HFFc6 (cell line): Measurements from ENCODE around the gene ANKIB1. TPM values are rescaled to one million over a fixed set of nuclear protein-coding genes. Genes with fewer than 3 reads are reported as not detected.
A peak's percentile ranks its signal among the peaks of the same experiment; 100 is the strongest.

Experiments used
- DNase-seq: peaks from one replicate; pipeline ENCODE4 v3.0.0-alpha.2; 2018
- H3K27ac Mint-ChIP-seq: 2 replicates; pipeline ENCODE4 v1.8.0; 2020; ENCODE audit warnings: mild to moderate bottlenecking, mixed read lengths
- H3K27me3 Mint-ChIP-seq: 2 replicates; pipeline ENCODE4 v1.8.0; 2021; ENCODE audit warnings: mild to moderate bottlenecking, moderate library complexity, mixed read lengths; ENCODE audit not compliant: insufficient read depth
- H3K36me3 Mint-ChIP-seq: 2 replicates; pipeline ENCODE4 v1.8.0; 2021; ENCODE audit warnings: low read depth, mixed read lengths
- H3K4me1 Mint-ChIP-seq: 2 replicates; pipeline ENCODE4 v1.8.0; 2020; ENCODE audit warnings: low read depth, mixed read lengths
- H3K4me3 Mint-ChIP-seq: 2 replicates; pipeline ENCODE4 v1.8.0; 2020; ENCODE audit warnings: mild to moderate bottlenecking, moderate library complexity, mixed read lengths
- H3K9me3 Mint-ChIP-seq: 2 replicates; pipeline ENCODE4 v1.8.0; 2020; ENCODE audit warnings: mild to moderate bottlenecking, mixed read lengths
- CTCF ChIP-seq: fragments of 200-600 bp; sonication (generic); IDR thresholded peaks from 2 replicates; pipeline ENCODE4 v1.5.0; 2021; ENCODE audit warnings: antibody characterized with exemption, mild to moderate bottlenecking
- total RNA-seq, 6 experiments: library from RNA; stranded (reverse); fragmentation: NEBNext Ultra II Directional; extraction: Animal tissue kit (Norgen Biotek cat#: 25700); gene quantifications; 2 replicates in 1 of 6; 3 replicates in 5 of 6; pipeline ENCODE4 v1.2.3, GENCODE V29; 2021

The ANKIB1 gene
- total RNA-seq, 6 experiments from 2014 or later = 52.7 to 68.4 (median 63.8) TPM

- no peak for TF ChIP-seq CTCF
- DNase-seq = no peak
- H3K9me3 Mint-ChIP-seq = no peaks in the 10 kb centered on the region
- peaks cover 17% of the 10 kb centered on the region for H3K4me1 Mint-ChIP-seq
- peaks cover 2% of the 10 kb centered on the region for H3K27me3 Mint-ChIP-seq
- H3K4me3 Mint-ChIP-seq = no peak overlapping the region
- no peak overlapping the region for H3K27ac Mint-ChIP-seq
- H3K36me3 Mint-ChIP-seq = no peaks in the 10 kb centered on the region
These were observed 177.2 kb downstream of the ANKIB1 start for GRCh38 chr7:92422926-92423325.

GRCh38 chr7:92423710-92424131, 177.9 kb downstream of the ANKIB1 start:
- no peak overlapping the region for H3K27ac Mint-ChIP-seq
- peaks cover 4% of the 10 kb centered on the region for H3K27me3 Mint-ChIP-seq
- no peak for DNase-seq
- no peaks in the 10 kb centered on the region for H3K36me3 Mint-ChIP-seq
- no peaks in the 10 kb centered on the region for H3K9me3 Mint-ChIP-seq
- H3K4me3 Mint-ChIP-seq = peak overlapping the region; percentile 12
- no peak for TF ChIP-seq CTCF
- H3K4me1 Mint-ChIP-seq = peaks cover 17% of the 10 kb centered on the region

- H3K4me3 Mint-ChIP-seq = no peak overlapping the region
- H3K4me1 Mint-ChIP-seq = peaks cover 17% of the 10 kb centered on the region
- no peak for TF ChIP-seq CTCF
- H3K27me3 Mint-ChIP-seq = peaks cover 5% of the 10 kb centered on the region
- no peak overlapping the region for H3K27ac Mint-ChIP-seq
- H3K36me3 Mint-ChIP-seq = no peaks in the 10 kb centered on the region
- no peak for DNase-seq
- no peaks in the 10 kb centered on the region for H3K9me3 Mint-ChIP-seq
These were observed 179.7 kb downstream of the ANKIB1 start for GRCh38 chr7:92425311-92425947.

DNA sequence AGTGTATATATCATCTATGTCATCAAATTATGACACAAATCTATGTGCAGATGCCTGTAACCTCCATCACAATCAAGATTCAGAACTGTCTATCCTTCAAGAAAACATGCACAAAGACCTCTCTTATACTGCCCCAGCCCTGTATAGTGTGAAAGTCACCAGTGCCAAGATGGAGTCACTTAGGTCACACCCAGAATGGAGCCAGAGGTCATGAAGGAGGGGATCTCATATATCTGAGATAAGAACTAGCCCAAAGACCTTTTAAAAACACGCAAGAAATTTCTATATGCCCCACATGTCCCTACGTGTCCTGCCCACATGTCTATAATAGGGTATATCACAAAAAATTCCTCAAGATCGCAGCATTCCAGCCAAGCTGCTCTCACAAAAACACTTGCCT, 181.4 kb downstream of the ANKIB1 start:
- H3K27ac Mint-ChIP-seq = no peak overlapping the region
- no peaks in the 10 kb centered on the region for H3K36me3 Mint-ChIP-seq
- TF ChIP-seq CTCF = no peak
- no peak overlapping the region for H3K4me3 Mint-ChIP-seq
- peaks cover 12% of the 10 kb centered on the region for H3K4me1 Mint-ChIP-seq
- H3K27me3 Mint-ChIP-seq = peaks cover 5% of the 10 kb centered on the region
- H3K9me3 Mint-ChIP-seq = no peaks in the 10 kb centered on the region
- no peak for DNase-seq

DNA sequence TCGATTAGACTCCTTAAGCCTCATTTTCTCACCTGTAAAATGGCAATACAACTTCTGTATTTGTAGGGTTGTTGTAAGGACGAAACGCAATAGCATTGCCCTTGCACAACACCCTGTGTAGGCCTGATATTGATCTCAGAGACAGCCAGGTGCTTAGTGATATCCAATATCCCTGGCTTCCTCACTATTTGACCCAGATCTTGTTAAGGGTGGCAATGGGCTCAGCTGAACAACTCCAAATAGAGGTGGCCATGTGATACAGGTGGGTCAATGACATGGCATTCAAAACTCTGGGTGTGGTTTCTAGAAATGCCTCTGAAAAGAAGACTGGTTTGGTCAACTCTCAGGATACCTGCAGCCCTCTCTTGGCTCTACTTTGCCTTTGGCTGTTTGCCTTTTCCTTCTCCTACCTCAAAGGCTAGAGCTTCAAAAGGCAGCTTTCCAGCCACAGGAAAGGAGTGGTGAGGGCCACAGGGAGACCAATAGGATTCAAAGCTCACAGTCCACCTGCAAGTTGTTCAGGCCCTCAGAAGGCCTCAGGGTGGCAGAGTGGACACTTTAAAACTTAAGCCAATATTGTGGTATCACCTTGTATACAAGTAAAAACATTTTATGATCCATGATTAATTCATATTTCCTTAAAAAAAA, 186.6 kb downstream of the ANKIB1 start:
- TF ChIP-seq CTCF = no peak
- Mint-ChIP-seq H3K27ac (no peak overlapping the region), H3K27me3 (peaks cover 18% of the 10 kb centered on the region), H3K36me3 (no peaks in the 10 kb centered on the region), H3K9me3 (no peaks in the 10 kb centered on the region), H3K4me3 (no peak overlapping the region), H3K4me1 (no peaks in the 10 kb centered on the region)
- no peak for DNase-seq
